NCI-H345 treated with DMSO at 0.1 percent for 48 hours (cell line): ENCODE data around the gene PUM2.
A peak's percentile ranks its signal among the peaks of the same experiment; 100 is the strongest.
"Not testable (repeated sequence)": the region's sequence is repeated elsewhere in the genome, so short reads cannot be mapped to it uniquely, and the experiment has no call there.

Experiments
- DNase-seq: peaks from one replicate; lab custom pipeline; 2025; ENCODE audit not compliant: unreplicated experiment; lab: John Stamatoyannopoulos, UW

Gene PUM2

GRCh38 chr2:20371323-20372025 is 20.8 kb upstream of the PUM2 start:
- no peak for DNase-seq

- no peak for DNase-seq
Observed at GRCh38 chr2:20370191-20370590, 19.5 kb upstream of the PUM2 start.

- no peak for DNase-seq
Observed at GRCh38 chr2:20369366-20369765, 18.7 kb upstream of the PUM2 start.

- no peak for DNase-seq
Observed at GRCh38 chr2:20368706-20369105, 18.1 kb upstream of the PUM2 start.

GRCh38 chr2:20367929-20368328 is 17.3 kb upstream of the PUM2 start:
- DNase-seq: not testable (repeated sequence)

GRCh38 chr2:20366672-20367116 is 16.1 kb upstream of the PUM2 start:
- no peak for DNase-seq

GRCh38 chr2:20365249-20365817 is 14.7 kb upstream of the PUM2 start:
- DNase-seq: no peak

GRCh38 chr2:20363578-20363977 is 12.9 kb upstream of the PUM2 start:
- DNase-seq: no peak

- no peak for DNase-seq
Observed at GRCh38 chr2:20362701-20363435, 12.2 kb upstream of the PUM2 start.

GRCh38 chr2:20361893-20362292 is 11.2 kb upstream of the PUM2 start:
- no peak for DNase-seq

- no peak for DNase-seq
Observed at GRCh38 chr2:20359096-20359495, 8.5 kb upstream of the PUM2 start.

- DNase-seq: no peak
Observed at GRCh38 chr2:20357638-20358389, 7.2 kb upstream of the PUM2 start.

- DNase-seq: no peak
Observed at GRCh38 chr2:20356042-20356441, 5.4 kb upstream of the PUM2 start.

GRCh38 chr2:20355131-20355530 is 4.5 kb upstream of the PUM2 start:
- no peak for DNase-seq

GRCh38 chr2:20353241-20353992 is 2.8 kb upstream of the PUM2 start:
- peak; percentile 42 for DNase-seq

- DNase-seq: no peak
Observed at GRCh38 chr2:20352581-20353216, 2.1 kb upstream of the PUM2 start.

- no peak for DNase-seq
Observed at GRCh38 chr2:20352230-20352578, 1.6 kb upstream of the PUM2 start.

- DNase-seq: peak; percentile 84
Observed at GRCh38 chr2:20351555-20352229, 1.0 kb upstream of the PUM2 start.

GRCh38 chr2:20350041-20350712 is 467 bp downstream of the PUM2 start:
- DNase-seq: peak; percentile 59
